Osteocyte (in vitro differentiated cells): ENCODE measurements around the gene SHROOM3. TPM values are rescaled to one million over a fixed set of nuclear protein-coding genes. Genes with fewer than 3 reads are reported as not detected.

ENCODE experiments used
- DNase-seq: peaks from one replicate; pipeline ENCODE4 v3.0.0; 2021; ENCODE audit warnings: mixed read lengths; ENCODE audit not compliant: unreplicated experiment; ENCODE audit errors: extremely low spot score
- H3K27ac Mint-ChIP-seq: one replicate; pipeline ENCODE4 v1.8.0; 2021; ENCODE audit warnings: mild to moderate bottlenecking, mixed read lengths; ENCODE audit not compliant: unreplicated experiment
- H3K27me3 Mint-ChIP-seq: one replicate; pipeline ENCODE4 v1.8.0; 2021; ENCODE audit warnings: mixed read lengths; ENCODE audit not compliant: unreplicated experiment
- H3K36me3 Mint-ChIP-seq: one replicate; pipeline ENCODE4 v1.8.0; 2021; ENCODE audit warnings: mixed read lengths; ENCODE audit not compliant: unreplicated experiment
- H3K4me1 Mint-ChIP-seq: one replicate; pipeline ENCODE4 v1.8.0; 2021; ENCODE audit warnings: mixed read lengths; ENCODE audit not compliant: unreplicated experiment
- H3K4me3 Mint-ChIP-seq: one replicate; pipeline ENCODE4 v1.8.0; 2021; ENCODE audit warnings: mild to moderate bottlenecking, moderate library complexity, mixed read lengths; ENCODE audit not compliant: unreplicated experiment
- H3K9me3 Mint-ChIP-seq: one replicate; pipeline ENCODE4 v1.8.0; 2021; ENCODE audit warnings: mixed read lengths; ENCODE audit not compliant: unreplicated experiment
- CTCF ChIP-seq: fragments of 200-600 bp; sonication (generic); IDR thresholded peaks from 2 replicates; pipeline ENCODE4 v1.5.0; 2021; ENCODE audit warnings: antibody characterized with exemption, mild to moderate bottlenecking, moderate library complexity
- total RNA-seq: library from RNA; stranded (reverse); gene quantifications from 2 replicates; pipeline ENCODE4 v1.2.1, GENCODE V29; 2021

The SHROOM3 gene
- total RNA-seq, 1 donor from 2014 or later = 4.8 TPM

GRCh38 chr4:76750716-76751115 lies 315.7 kb downstream of the SHROOM3 start:
- H3K9me3 Mint-ChIP-seq = no peaks in the 10 kb centered on the region
- H3K36me3 Mint-ChIP-seq = no peaks in the 10 kb centered on the region
- no peaks in the 10 kb centered on the region for H3K27me3 Mint-ChIP-seq
- peaks cover 58% of the 10 kb centered on the region for H3K4me1 Mint-ChIP-seq
- no peak overlapping the region for H3K4me3 Mint-ChIP-seq
- TF ChIP-seq CTCF = no peak
- H3K27ac Mint-ChIP-seq = no peak overlapping the region
- DNase-seq = no peak

GRCh38 chr4:76751612-76752343 lies 316.7 kb downstream of the SHROOM3 start:
- H3K36me3 Mint-ChIP-seq = no peaks in the 10 kb centered on the region
- TF ChIP-seq CTCF = no peak
- no peaks in the 10 kb centered on the region for H3K9me3 Mint-ChIP-seq
- no peak for DNase-seq
- H3K27ac Mint-ChIP-seq = peak overlapping the region; percentile 88
- peaks cover 68% of the 10 kb centered on the region for H3K4me1 Mint-ChIP-seq
- no peaks in the 10 kb centered on the region for H3K27me3 Mint-ChIP-seq
- H3K4me3 Mint-ChIP-seq = no peak overlapping the region

- peaks cover 69% of the 10 kb centered on the region for H3K4me1 Mint-ChIP-seq
- peak overlapping the region; percentile 88 for H3K27ac Mint-ChIP-seq
- no peaks in the 10 kb centered on the region for H3K27me3 Mint-ChIP-seq
- TF ChIP-seq CTCF = no peak
- DNase-seq = no peak
- peak overlapping the region; percentile 57 for H3K4me3 Mint-ChIP-seq
- no peaks in the 10 kb centered on the region for H3K36me3 Mint-ChIP-seq
- no peaks in the 10 kb centered on the region for H3K9me3 Mint-ChIP-seq
Measured at GRCh38 chr4:76752861-76753501, 318.0 kb downstream of the SHROOM3 start.

- Mint-ChIP-seq H3K4me3 (peak overlapping the region; percentile 57), H3K27ac (peak overlapping the region; percentile 88), H3K9me3 (no peaks in the 10 kb centered on the region), H3K27me3 (no peaks in the 10 kb centered on the region), H3K36me3 (no peaks in the 10 kb centered on the region), H3K4me1 (peaks cover 73% of the 10 kb centered on the region)
- no peak for DNase-seq
- no peak for TF ChIP-seq CTCF
Measured at GRCh38 chr4:76753814-76754213, 318.8 kb downstream of the SHROOM3 start.

GRCh38 chr4:76754439-76754838 lies 319.4 kb downstream of the SHROOM3 start:
- no peak for DNase-seq
- Mint-ChIP-seq H3K27me3 (no peaks in the 10 kb centered on the region), H3K4me3 (no peak overlapping the region), H3K4me1 (peaks cover 75% of the 10 kb centered on the region), H3K27ac (peak overlapping the region; percentile 88), H3K9me3 (no peaks in the 10 kb centered on the region), H3K36me3 (no peaks in the 10 kb centered on the region)
- no peak for TF ChIP-seq CTCF
